Body of pancreas (tissue), 4 donors: ENCODE results near the gene C17orf78.

Experiments
- CTCF ChIP-seq, 7 experiments: fragments of 450-650 bp in 4 of 7; fragments of 200-600 bp in 3 of 7; sonication (generic) in 3 of 7; IDR thresholded peaks; one replicate each; pipeline ENCODE4 v1.5.1; 2016 to 2019; ENCODE audit warnings: antibody characterized with exemption in 7 of 7
- POLR2A ChIP-seq, 3 donors: fragments of 450-650 bp; IDR thresholded peaks; one replicate each; pipeline ENCODE4 v1.6.1; 2016; ENCODE audit warnings: antibody characterized with exemption in 3 of 3, mild to moderate bottlenecking in 2 of 3

GRCh38 chr17:37385474-37385990, 9.7 kb downstream of the C17orf78 start:
- TF ChIP-seq CTCF (IDR thresholded peaks at IDR 0.05) (no peak), POLR2A (IDR thresholded peaks at IDR 0.05) (no peak)
